GM23248 (cell line): ENCODE measurements around the gene CNGB1. TPM values are rescaled to one million over a fixed set of nuclear protein-coding genes. Genes with fewer than 3 reads are reported as not detected.
A peak's percentile ranks its signal among the peaks of the same experiment; 100 is the strongest.

Experiments
- DNase-seq: peaks from one replicate; pipeline ENCODE4 v3.0.0-alpha.2; 2015
- H2AFZ ChIP-seq: fragments of 200-600 bp; sonication (generic); 2 replicates; pipeline ENCODE4 v1.6.1; 2016; ENCODE audit warnings: antibody characterized with exemption
- H3F3A ChIP-seq: fragments of 200-600 bp; sonication (generic); 2 replicates; pipeline ENCODE4 v1.6.1; 2016; ENCODE audit warnings: mild to moderate bottlenecking, antibody characterized with exemption, mixed run types; ENCODE audit not compliant: insufficient read depth
- H3K27ac ChIP-seq: fragments of 200-600 bp; sonication (generic); 2 replicates; pipeline ENCODE4 v1.5.1; 2016; ENCODE audit warnings: mild to moderate bottlenecking
- H3K27me3 ChIP-seq: fragments of 200-600 bp; sonication (generic); replicated peaks from 2 replicates; pipeline ENCODE4 v1.6.1; 2016; ENCODE audit warnings: mild to moderate bottlenecking; ENCODE audit not compliant: insufficient read depth
- H3K36me3 ChIP-seq: fragments of 200-600 bp; sonication (generic); 2 replicates; pipeline ENCODE4 v1.6.1; 2016; ENCODE audit warnings: low read depth, mild to moderate bottlenecking
- H3K4me1 ChIP-seq: fragments of 200-600 bp; sonication (generic); 2 replicates; pipeline ENCODE4 v1.6.1; 2016; ENCODE audit warnings: mild to moderate bottlenecking; ENCODE audit not compliant: insufficient read depth
- H3K4me2 ChIP-seq: fragments of 200-600 bp; sonication (generic); one replicate; pipeline ENCODE4 v1.6.1; 2016; ENCODE audit warnings: mild to moderate bottlenecking; ENCODE audit not compliant: unreplicated experiment
- H3K4me3 ChIP-seq: fragments of 200-600 bp; sonication (generic); 2 replicates; pipeline ENCODE4 v1.5.1; 2016; ENCODE audit warnings: mild to moderate bottlenecking
- H3K79me2 ChIP-seq: fragments of 200-600 bp; sonication (generic); 2 replicates; pipeline ENCODE4 v1.6.1; 2016; ENCODE audit warnings: mild to moderate bottlenecking; ENCODE audit not compliant: insufficient read depth
- H3K9ac ChIP-seq: fragments of 200-600 bp; sonication (generic); 2 replicates; pipeline ENCODE4 v1.6.1; 2016; ENCODE audit warnings: mild to moderate bottlenecking
- H3K9me2 ChIP-seq: fragments of 200-600 bp; sonication (generic); 2 replicates; pipeline ENCODE4 v1.6.1; 2016; ENCODE audit warnings: mixed run types, mild to moderate bottlenecking, moderate library complexity; ENCODE audit not compliant: insufficient read depth
- H3K9me3 ChIP-seq: fragments of 200-600 bp; sonication (generic); one replicate; pipeline ENCODE4 v1.6.1; 2017; ENCODE audit warnings: low read depth
- H4K20me1 ChIP-seq: fragments of 200-600 bp; sonication (generic); 2 replicates; pipeline ENCODE4 v1.6.0; 2016; ENCODE audit not compliant: insufficient read depth
- EZH2 ChIP-seq: fragments of 200-600 bp; sonication (generic); IDR thresholded peaks from 2 replicates; pipeline ENCODE4 v1.6.1; 2018; ENCODE audit warnings: antibody characterized with exemption, mild to moderate bottlenecking; ENCODE audit not compliant: insufficient read depth, poor library complexity, severe bottlenecking
- EZH2phosphoT487 ChIP-seq: fragments of 200-600 bp; sonication (generic); IDR thresholded peaks from 2 replicates; pipeline ENCODE4 v1.6.1; 2018; ENCODE audit warnings: antibody characterized with exemption, moderate library complexity, mild to moderate bottlenecking, low read depth; ENCODE audit not compliant: insufficient read depth
- WGBS, 2 experiments: methylation state at CpG; one replicate each; pipeline ENCODE4 v1.1.6; 2015 to 2017; ENCODE audit warnings: low lambda C conversion rate in 2 of 2, low coverage in 1 of 2; ENCODE audit errors: missing lambda C conversion rate in 2 of 2; 5-methylcytosine and 5-hydroxymethylcytosine counted together
- in situ Hi-C: fragments of 300-500 bp; cut with MboI; formaldehyde crosslinking; loops from 2 replicates; pipeline ENCODE4 v1.15.0; 2020
- polyA plus RNA-seq: library from polyadenylated mRNA; unstranded; fragments of >200 nt; fragmentation: Nextera tagmentation; extraction: Ambion mirVana; gene quantifications from 2 replicates; pipeline ENCODE4 v1.2.1, GENCODE V29; 2016
- total RNA-seq: library from RNA; depleted of rRNA; stranded (reverse); fragments of >200 nt; shearing (Covaris generic); gene quantifications from 2 replicates; pipeline ENCODE4 v1.2.3, GENCODE V29; 2014

Gene CNGB1
- total and polyA plus RNA-seq, 2 experiments from 2014 or later, result not detected

- TF ChIP-seq EZH2phosphoT487 (no peak), EZH2 (no peak)
- Histone ChIP-seq H3K4me3 (no peak overlapping the region), H3K9me3 (no peaks in the 10 kb centered on the region), H3K36me3 (no peaks in the 10 kb centered on the region), H3K79me2 (no peaks in the 10 kb centered on the region), H3K27me3 (no peaks in the 10 kb centered on the region), H4K20me1 (no peaks in the 10 kb centered on the region), H3K4me2 (no peak overlapping the region), H3K4me1 (peaks cover 16% of the 10 kb centered on the region), H3K9me2 (no peaks in the 10 kb centered on the region), H3F3A (peaks cover 13% of the 10 kb centered on the region), H3K27ac (no peak overlapping the region; the same call in 1 of the 2 replicates), H3K9ac (no peak overlapping the region), H2AFZ (no peak overlapping the region; the same call in 1 of the 2 replicates)
- no peak for DNase-seq
- in situ Hi-C loops, result no loop called here
- WGBS, 2 experiments, result 95% methylated on average over 5 of the region's 5 CpGs
Observed at GRCh38 chr16:57893217-57893558, 77.7 kb downstream of the CNGB1 start.

DNA sequence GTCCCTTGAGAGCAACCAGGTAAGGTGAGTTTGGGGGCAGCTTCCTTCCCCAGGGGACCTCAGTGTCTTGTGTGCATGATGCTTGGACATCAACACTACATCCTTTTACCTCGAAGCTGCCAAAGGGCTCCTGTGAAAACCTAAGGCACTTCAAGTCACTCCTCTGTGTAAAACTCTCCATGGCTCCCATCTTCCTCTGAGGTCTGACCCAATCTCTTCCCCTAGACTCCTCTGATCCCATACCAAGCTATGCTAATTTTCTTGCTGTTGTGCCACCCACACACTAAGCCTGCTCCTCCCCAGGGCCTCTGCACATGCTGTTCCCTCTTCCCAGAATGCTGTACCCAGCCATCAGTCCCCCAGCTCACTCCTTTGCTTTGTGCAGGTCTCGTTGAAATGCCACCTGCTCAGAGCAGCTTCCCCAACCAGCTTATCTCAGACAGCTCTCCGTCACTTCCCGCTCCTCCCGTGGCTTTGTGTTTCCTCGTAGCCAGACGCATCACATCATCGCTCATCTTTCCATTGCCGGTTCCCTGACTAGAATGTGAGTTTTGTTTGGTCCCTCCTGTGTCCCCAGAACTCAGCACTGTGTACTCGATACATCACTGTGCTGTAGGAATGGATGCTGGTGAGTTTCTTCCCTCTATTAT lies 78.4 kb downstream of the CNGB1 start:
- Histone ChIP-seq H3K4me2 (no peak overlapping the region), H3K27ac (no peak overlapping the region), H3K9ac (no peak overlapping the region), H4K20me1 (no peaks in the 10 kb centered on the region), H3K4me1 (peaks cover 16% of the 10 kb centered on the region), H3K36me3 (no peaks in the 10 kb centered on the region), H3K4me3 (no peak overlapping the region), H3K79me2 (no peaks in the 10 kb centered on the region), H3K27me3 (no peaks in the 10 kb centered on the region), H3F3A (peaks cover 13% of the 10 kb centered on the region), H3K9me2 (no peaks in the 10 kb centered on the region), H3K9me3 (no peaks in the 10 kb centered on the region), H2AFZ (no peak overlapping the region)
- no peak for TF ChIP-seq EZH2
- no peak for TF ChIP-seq EZH2phosphoT487
- in situ Hi-C loops, result no loop called here
- DNase-seq, result no peak
- WGBS, 2 experiments, result 95 to 97% methylated on average over 10 of the region's 10 CpGs

- no peaks in the 10 kb centered on the region for H3K27me3 ChIP-seq
- TF ChIP-seq EZH2phosphoT487, result no peak
- no peak for TF ChIP-seq EZH2
- peaks cover 16% of the 10 kb centered on the region for H3K4me1 ChIP-seq
- in situ Hi-C loops, result no loop called here
- no peaks in the 10 kb centered on the region for H3K9me3 ChIP-seq
- H3K9me2 ChIP-seq, result no peaks in the 10 kb centered on the region
- H3K4me2 ChIP-seq, result no peak overlapping the region
- peak; percentile 23 for DNase-seq
- 80 to 81% methylated on average over 8 of the region's 8 CpGs for WGBS, 2 experiments
- no peak overlapping the region for H3K9ac ChIP-seq
- no peaks in the 10 kb centered on the region for H4K20me1 ChIP-seq
- no peak overlapping the region for H3K4me3 ChIP-seq
- peaks cover 13% of the 10 kb centered on the region for H3F3A ChIP-seq
- H3K79me2 ChIP-seq, result no peaks in the 10 kb centered on the region
- no peak overlapping the region for H2AFZ ChIP-seq
- no peaks in the 10 kb centered on the region for H3K36me3 ChIP-seq
- no peak overlapping the region for H3K27ac ChIP-seq
Observed at GRCh38 chr16:57892041-57892440, 78.9 kb downstream of the CNGB1 start.

DNA sequence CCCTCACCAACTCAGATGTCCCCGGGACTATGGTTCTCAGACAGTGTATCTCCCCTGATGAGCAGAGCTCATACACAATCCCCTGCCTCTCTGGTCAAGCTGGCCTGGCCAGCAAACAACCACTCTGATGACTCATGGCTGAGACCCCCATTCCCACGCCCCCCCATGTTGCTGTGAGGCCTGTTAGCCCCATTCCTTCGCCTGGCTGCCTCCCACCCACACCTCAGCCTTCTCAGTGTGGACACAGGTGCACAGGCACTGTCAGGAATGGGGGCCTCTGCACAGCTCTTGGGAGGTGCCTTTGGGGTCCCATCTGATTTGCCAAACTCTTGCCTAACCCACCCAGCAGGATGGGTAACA lies 80.2 kb downstream of the CNGB1 start:
- Histone ChIP-seq H3K9me2 (no peaks in the 10 kb centered on the region), H3K36me3 (no peaks in the 10 kb centered on the region), H4K20me1 (no peaks in the 10 kb centered on the region), H3K9ac (no peak overlapping the region), H2AFZ (no peak overlapping the region), H3F3A (peaks cover 9% of the 10 kb centered on the region), H3K4me3 (no peak overlapping the region), H3K79me2 (no peaks in the 10 kb centered on the region), H3K27ac (no peak overlapping the region), H3K4me2 (no peak overlapping the region), H3K4me1 (peaks cover 16% of the 10 kb centered on the region), H3K9me3 (no peaks in the 10 kb centered on the region), H3K27me3 (no peaks in the 10 kb centered on the region; the same call in 1 of the 2 replicates)
- in situ Hi-C loops, result no loop called here
- no peak for TF ChIP-seq EZH2phosphoT487
- no peak for TF ChIP-seq EZH2
- no peak for DNase-seq
- WGBS, 2 experiments, result 85 to 95% methylated on average over 3 of the region's 3 CpGs
